Measurements from ENCODE around the gene CRYBA1.
"Not testable (repeated sequence)": the region's sequence is repeated elsewhere in the genome, so short reads cannot be mapped to it uniquely, and the experiment has no call there.

Gene CRYBA1

DNA sequence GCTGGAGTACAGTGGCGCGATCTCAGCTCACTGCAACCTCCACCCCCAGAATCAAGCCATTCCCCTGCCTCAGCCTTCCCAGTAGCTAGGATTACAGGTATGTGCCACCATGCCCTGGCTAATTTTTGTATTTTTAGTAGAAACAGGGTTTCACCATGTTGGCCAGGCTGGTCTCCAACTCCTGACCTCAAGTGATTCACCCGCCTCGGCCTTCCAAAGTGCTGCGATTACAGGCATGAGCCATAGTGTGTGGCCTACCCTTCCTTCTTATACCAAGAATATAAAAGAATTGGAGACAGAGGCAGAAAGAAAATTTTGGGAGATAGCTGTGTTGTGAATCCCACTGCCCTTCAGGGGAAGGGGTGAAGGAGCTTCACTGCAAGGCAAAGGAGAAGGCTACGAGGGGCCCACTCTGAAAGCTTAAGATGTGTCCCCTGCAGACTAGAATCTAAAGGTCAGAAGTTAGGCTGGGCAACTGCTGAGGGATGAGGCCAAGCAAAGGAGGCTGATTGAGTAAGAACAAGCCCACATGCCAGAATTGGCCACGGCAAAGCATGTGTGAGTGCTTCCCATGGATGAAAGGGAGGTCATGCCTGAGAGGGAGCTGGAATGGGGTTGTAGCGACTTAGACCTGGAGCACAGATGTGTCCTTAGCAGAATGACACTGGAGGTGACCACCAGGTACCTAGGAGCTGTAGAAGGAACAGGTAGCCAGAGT is 8.4 kb upstream of the CRYBA1 start:
- peak; percentile 53 for DNase-seq

DNA sequence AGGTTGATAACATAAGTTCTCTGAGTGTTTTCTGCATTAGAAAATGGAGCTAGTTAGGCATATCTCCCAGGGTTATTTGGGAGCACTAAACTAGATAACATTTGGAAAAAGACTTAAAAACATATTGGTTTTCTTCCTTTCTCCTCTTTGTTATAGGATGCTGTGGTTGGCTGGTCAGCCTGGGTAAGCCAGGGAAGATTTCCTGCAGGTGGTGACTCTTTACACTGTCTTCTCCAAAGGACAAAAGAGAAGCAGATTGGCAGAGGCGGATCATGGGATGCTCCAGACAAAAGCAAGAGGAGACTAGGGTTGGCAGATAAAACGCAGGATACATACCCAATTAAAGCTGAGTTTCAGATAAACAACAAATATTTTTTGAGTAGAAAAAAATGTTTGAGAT is 6.2 kb upstream of the CRYBA1 start:
- DNase-seq = no peak

DNA sequence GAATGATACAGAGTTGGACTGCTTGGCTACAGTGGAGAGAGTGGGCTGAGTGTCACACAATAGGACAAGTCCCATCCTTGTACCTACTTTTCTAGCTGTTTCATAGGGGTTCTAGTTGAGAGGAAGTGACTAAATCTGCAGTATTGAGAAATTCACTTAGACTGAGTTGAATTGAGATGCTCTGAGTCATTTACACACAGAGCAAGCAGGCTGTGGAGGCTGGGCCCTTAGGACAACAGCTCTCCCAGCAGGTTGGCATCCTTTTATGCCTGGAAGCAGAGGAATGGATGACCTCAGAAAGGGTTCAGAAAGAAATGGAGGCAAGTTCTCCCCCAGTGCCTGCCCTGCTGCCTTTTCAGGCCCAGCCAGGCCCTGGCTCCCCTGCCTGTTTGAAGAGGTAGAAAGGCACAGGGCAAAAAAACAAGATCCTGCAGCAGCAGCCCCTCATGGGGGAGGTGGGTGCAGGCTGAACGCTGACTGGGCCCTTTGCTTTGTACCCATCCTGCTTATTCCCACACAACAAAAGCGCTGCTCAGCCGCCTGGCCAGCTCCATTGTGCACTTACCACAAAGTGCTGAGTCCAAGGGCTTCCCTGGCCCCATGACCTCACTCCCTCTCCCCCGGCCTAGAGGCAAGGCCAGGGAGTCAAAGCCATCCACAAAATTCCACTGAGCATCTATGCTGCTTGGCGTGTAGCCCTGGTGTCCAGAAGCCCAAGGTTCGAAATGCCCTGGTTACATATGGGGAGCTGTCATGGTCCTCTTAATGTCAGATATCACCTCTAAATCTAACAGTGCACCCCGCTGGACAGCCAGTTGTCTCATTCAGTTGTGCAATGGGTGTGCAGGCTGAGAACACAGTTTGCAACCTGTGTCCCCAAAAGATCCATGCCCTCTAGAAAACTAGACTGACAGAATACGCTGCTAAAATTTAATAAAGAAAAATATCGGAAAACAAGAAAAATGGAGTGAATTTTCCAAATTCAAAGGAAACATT is 5.4 kb upstream of the CRYBA1 start:
- peak; percentile 97 for DNase-seq

DNA sequence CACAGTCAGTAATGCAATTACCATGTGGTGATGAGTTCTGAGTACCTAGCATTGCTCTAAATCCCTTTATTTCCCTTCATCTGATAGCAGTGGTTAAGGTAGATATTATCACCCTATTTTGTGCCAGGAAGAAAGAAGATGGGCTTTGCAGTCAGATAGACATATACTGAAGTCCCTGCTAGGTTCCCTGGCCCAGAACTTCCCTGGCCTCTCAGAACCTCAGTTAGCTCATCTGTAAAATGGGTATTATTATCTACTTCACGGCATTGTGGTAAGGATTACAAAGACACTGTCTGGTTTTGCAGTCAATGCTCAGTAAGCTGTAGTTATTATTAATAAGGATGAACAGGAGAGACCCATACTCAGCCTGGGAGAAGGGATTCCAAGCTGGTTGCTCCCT is 4.6 kb upstream of the CRYBA1 start:
- DNase-seq = no peak

DNA sequence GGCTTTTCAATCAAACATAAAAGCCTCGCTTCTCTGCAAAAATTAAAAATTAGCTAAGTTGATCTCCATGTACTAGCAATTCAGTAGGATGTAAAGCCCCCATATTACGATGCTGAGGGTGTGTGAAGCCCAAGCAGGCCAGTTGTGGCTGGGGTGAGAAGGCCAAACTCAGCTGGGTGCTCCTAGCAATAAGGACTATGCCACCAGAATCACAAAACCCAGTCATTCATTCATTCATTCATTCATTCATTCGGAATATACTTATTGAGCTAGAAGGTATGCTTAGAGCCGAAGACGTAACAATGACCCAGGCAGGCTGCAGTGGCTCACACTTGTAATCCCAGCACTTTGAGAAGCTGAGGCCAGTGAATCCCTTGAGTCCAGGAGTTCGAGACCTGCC is 3.9 kb upstream of the CRYBA1 start:
- DNase-seq = no peak

DNA sequence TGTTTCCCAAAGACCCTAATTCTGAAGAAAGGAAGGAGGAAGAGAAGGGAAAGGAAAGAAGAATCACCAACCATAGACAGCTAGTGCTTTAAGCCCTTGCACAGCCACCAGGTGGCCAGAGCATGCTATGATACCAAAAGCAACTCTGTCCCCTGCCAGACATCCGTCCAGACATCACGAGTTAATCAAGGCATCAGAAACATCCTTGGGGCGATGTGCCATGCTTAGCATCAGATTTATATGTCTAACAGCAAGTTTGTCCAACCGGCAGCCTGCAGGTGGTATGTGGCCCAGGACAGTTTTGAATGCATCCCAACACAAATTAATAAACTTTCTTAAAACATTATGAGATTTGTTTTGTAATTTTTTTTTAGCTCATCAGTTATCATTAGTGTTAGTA is 2.9 kb upstream of the CRYBA1 start:
- peak; percentile 50 for DNase-seq

DNA sequence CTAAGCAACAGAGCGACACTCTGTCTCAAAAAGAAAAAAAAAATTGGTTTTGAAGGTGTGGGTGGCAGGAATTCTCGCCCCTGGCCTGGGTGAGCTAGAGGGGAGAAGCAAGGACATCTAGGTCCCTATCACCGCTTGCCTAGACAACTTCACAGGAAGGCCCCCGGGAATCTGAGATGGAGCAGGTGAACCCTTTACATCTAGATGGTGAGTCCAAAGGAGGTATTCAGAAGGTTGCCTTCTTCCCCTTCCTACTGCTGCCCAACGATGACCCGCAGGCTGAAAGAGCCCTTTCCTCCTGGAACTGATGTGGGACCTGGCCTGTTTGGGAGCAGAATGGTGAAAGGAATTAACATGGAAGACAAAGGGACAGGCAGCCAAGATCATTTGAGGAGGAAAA is 1.3 kb upstream of the CRYBA1 start:
- DNase-seq = no peak

DNA sequence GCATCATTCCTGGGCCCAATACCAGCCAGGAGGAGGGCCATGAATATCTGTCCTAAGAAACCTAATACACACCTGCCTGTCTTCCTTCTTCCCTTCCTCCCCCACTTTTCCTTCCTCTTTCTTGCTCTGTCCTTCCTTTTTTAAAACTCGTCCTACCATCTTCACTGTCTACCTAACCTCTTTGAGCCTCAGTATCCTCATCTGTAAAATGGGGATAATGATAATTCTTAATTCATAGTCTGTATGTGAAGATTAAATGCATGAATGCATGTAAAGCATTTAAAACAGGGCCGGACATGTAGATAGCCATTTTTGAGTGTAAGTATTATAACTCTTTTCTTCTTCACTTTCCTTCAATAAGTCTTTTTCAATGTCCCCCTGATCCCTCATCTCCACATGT is 560 bp downstream of the CRYBA1 start:
- no peak for DNase-seq

DNA sequence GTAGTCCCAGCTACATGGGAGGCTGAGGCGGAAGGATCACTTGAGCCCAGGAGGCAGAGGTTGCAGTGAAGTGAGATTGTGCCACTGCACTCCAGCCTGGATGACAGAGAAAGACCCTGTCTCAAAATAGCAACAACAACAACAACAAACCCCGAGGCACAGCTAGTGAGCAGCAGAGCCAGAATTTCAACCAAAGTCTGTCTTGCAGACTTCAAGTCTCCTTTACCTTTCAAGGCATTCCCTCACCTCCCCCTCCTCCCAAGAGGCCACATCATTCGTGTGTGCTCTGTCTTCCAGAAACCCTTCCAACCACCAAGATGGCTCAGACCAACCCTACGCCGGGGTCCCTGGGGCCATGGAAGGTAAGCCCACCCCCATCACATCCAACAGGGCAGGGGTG is 2.2 kb downstream of the CRYBA1 start:
- DNase-seq = no peak

DNA sequence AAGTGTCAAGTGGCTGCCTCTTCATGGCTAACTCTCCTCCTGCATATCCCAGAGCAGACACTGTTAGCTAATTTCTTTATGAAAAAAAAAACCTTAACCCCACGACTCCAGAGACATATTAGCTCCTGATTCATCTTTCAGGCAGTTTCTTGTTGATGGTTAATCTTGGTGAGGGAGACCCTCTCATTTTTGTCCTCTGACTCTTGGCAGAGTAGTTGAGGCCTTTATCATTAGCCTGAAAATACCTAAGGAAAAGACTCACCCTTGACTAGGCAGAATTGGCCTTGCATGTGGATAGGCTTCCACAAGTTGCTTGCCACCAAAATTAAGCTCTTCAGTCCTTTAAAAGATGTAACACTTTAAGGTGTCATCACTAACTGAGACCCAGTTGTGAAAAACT is 4.0 kb downstream of the CRYBA1 start:
- DNase-seq = peak; percentile 92

DNA sequence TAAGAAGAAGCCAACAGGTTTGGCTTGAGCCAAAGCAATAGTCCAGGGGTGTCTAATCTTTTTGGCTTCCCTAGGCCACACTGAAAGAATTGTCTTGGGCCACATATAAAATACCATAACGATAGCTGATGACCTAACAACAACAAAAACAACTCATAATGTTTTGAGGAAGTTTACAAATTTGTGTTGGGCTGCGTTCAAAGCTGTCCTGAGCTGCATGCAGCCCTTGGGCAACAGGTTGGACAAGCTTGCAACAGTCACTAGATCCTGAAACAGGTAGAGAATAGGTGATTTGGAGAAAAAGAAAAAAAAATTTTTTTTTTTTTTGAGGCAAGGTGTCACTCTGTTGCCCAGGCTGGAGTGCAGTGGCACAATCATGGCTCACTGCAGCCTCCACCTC is 4.5 kb downstream of the CRYBA1 start:
- DNase-seq = no peak

DNA sequence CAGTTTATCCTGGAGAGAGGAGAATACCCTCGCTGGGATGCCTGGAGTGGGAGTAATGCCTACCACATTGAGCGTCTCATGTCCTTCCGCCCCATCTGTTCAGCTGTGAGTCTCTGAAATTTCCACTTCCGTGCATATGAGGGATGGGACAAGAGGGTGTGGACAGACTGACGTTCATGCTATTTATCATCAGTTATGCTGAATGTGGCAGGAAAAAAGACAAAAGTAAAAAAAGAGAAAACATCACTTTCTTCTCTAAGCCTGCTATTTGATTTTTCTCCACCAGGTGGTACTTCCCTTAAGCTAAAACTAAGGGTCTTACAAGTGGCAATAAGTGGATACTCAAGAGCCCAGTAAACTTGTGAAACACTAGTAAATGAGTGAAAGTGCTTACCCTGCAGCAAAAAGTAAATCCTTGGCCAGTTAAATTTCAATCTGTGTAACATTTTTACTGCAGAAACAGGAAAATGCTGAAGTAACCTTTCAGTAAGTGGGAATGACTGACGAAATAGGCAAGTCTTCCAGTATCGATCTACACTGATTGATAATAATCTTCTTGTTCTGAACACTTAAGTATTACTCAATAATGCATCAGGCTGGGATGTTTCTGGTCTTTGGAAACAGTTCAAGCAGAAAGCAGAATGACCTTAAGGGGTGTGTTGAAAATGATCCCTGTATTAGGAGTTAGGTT is 5.6 kb downstream of the CRYBA1 start:
- DNase-seq = peak; percentile 57

DNA sequence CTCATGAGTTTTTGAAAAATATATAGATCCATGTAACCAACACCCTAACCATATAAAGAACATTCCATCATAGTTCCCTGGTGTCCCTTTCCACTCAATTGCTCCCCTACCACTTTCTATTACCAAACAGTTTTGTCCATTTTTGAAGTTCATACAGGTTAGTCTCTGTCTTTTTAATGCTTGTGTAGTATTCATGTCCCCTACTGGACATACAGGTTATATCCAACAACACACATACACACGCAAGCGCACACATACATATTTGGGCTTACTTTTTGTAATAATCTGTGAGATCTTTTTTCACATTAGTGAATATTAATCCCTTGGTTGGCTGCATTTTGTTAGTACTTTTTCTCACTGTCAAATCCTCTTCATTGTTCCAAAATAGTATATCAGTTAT is 6.4 kb downstream of the CRYBA1 start:
- DNase-seq = no peak

DNA sequence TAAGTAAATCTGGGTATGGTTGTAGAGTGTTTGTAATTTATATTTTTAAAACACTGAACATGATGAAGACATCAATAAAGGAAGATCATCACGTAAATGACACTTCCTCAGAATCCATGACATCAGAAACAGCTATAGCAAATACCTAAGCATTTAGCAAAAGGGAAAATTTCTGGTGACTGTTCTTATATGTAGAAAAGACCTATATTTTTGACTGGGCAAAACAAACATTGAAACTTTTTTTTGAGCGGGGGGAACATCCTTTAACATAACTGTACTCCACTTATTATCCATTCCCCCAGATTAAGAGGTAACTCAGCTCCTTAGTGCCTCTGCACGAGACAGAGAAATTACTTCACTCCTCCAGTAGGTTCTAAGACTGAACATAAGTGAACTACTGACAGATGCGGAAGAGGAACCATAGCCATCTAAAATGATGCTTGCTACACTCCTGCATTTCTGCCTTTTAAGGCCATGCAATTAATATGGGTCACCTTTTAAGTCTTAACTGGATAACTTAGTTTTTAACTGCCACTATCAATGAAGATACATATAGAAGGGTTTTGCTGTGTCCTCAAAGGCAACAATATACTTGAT is 9.4 kb downstream of the CRYBA1 start:
- no peak for DNase-seq

DNA sequence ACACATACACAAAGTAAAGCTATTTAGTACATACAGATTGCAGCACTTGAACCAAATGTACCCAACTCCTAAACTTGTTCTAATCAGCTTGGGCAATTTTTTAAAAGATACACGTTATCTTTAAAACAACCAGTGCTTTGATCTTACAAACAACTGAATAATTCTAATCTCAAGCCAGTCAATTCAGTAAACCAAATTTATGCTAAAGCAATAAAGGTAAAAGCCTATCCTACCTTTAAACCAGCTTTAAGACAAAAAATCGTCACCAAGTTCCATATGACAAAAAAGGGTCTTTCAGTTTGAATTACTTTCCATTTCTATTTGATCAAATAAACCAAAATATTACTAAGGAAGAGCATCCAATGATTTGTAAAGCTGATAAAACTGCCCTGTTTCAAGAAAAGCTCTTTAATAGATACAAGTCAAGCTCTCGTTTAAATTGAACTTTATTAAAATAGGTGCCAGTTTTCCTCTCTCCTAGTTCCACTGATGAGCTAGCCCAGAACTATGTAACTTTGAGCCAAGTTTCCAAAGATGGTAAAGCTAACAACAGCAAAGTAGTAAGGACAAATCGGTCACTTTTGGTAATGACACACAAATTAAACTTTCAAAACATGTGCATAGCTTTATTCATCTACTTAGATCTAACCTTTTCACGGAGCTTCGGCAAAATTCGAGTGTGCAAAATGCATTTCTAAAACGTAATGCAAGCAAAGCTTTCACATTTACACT is 10.2 kb downstream of the CRYBA1 start:
- DNase-seq = peak; percentile 32

DNA sequence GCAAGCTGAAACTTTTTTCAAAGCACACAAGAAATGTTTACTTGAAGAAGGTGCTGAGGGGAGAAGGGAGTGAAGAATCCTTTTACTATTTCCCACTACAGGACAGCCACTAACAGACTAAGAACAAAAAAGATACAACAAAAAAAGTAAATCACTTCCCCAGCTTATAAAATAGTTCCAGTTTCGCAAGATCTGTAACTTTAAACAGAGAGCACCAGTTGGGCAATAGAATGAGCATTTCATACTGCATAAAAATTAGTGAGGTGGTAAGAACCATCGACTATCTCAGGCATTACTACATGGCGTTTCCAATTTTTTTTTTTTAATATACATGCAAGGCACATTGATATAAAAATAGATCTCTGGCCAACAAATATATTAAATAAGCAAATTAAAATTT is 11.1 kb downstream of the CRYBA1 start:
- DNase-seq = peak; percentile 35

DNA sequence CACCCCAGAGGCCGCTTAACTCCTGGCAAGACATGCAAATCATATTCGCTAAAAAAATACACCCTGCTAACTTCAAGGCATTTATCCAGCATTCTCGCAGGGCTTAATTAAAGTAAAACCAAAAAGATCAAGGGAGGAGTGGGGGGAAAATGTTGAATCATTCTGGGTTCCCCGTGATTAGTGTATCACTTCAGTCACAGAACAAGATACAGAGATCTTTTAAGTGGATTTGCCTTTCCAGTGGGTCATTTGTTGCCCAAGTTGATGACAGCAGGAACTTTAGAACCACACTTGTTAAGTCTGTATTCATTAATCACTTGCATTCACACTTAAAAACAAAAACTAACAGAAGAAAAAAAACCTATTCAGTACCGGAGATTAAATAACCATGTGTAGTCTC is 17.3 kb downstream of the CRYBA1 start:
- no peak for DNase-seq

DNA sequence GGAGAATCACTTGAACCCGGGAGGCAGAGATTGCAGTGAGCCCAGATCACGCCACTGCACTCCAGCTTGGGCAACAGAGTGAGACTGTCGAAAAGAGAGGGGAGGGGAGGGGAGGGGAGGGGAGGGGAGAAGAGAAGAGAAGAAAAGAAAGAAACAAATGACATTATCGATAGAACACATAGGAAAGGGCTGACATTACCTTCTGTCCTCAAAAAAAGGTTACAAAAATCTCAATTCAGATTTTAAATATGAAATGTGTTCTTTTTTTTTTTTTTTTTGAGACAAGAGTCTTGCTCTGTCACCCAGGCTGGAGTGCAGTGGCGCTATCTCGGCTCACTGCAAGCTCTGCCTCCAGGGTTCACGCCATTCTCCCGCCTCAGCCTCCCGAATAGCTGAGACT is 25.3 kb downstream of the CRYBA1 start:
- DNase-seq = not testable (repeated sequence)

DNA sequence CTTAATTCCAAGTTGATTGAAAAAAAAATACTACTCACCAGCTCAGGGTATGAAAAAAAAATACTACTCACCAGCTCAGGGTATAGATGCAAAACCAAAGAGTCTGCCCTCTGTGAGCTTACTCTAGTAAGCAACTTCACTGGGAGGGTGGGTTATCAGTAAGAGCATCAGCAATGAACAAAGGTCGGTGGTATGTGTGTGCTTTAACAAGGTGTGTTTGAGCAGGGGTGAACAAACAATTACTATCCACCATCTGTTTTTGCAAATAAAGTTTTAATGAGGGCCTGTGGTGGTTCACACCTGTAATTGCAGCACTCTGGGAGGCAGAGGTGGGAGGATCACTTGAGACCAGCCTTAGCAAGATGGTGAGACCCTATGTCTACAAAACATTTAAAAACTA is 27.3 kb downstream of the CRYBA1 start:
- no peak for DNase-seq

DNA sequence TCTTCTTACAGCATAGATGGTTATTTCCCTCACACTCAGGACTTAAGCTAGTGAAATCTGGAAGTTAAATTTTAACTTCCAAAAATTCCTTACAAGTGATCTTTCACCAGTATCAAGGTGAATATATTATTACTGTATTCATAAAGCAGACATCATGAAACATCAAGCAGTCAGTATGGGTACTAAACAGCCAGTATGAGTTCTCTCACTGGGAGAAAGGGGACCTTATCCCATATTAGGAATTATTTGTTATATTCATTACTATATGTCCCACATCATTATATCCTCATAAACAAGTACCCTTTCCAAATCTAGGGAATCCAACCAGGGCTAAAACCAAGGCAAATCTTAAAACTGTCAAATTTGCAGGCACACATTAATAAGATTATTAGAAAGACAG is 32.0 kb downstream of the CRYBA1 start:
- no peak for DNase-seq

DNA sequence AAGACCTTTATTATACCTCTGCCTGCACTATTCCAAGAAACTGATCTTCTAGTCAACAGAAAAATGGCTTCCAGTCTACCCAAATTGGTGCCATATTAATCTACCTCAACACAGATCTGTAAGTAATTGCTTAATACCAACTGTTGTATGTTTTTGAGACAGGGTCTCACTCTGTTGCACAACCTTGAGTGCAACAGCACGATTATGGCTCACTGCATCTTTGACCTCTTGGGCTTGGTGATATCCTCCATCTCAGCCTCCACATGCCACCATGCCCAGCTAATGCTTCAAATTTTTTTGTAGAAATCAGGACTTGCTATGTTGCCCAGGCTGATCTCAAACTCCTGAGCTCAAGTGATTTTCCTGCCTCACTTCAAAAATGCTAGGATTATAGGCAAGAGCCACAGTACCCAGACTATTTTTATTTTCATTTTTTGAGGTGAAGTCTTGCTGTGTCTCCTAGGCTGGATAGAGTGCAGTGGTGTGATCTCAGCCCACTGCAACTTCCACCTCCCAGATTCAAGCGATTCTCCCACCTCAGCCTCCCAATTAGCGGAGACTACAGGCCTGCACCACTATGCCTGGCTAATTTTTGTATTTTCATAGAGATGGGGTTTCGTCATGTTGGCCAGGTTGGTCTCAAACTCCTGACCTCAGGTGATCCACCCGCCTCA is 32.9 kb downstream of the CRYBA1 start:
- no peak for DNase-seq

DNA sequence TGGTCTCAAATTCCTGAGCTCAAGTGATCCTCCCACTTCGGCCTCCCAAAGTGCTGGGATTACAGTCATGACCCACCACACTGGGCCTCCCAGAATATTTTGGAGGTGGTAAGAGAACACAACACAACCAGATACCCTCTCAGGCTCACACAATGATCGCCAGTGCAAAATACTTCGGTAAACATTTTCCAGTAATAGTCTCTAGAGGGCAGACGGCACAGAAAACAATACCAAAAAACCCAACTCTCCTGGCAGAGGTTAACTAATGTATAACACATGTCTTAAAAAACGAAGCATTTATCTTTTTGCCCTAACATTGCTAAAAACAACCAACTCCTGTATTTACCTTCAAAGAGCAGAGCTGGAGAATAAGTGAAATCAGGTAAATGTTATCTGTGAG is 36.8 kb downstream of the CRYBA1 start:
- DNase-seq = peak; percentile 11
